Fibroblast of skin of right quadriceps (primary cell): ENCODE data around the gene NECAB2.

Experiments used
- DNase-seq: peaks from one replicate; pipeline ENCODE4 v3.0.0-alpha.2; 2013

The NECAB2 gene

DNA sequence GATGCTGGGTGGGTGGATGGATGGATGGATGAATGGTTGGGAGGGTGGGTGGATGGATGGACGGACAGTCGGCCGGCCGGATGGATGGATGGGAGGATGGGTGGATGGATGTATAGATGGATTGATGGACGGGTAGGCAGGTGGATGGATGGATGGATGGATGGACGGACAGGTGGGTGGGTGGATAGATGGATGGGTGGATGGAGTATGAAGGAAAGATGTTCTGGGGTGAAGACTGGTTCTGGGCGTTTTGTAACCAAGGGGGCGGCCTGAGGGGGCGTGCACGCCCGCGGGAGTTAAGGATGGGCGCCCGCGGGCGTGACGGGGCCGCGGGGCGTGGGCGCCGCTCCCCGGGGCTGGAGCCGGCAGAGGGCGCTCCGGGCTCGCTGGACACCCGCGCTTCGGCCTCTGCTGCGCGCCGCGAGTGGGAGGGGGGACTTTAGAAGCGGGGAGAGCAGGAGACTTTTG is at the start of gene NECAB2:
Gene NECAB2, plus strand, starts transcription at position 407 of the 468 bp plus-strand sequence. CDS start 405 bp downstream, outside the sequence.
- peak; percentile 16 for DNase-seq

DNA sequence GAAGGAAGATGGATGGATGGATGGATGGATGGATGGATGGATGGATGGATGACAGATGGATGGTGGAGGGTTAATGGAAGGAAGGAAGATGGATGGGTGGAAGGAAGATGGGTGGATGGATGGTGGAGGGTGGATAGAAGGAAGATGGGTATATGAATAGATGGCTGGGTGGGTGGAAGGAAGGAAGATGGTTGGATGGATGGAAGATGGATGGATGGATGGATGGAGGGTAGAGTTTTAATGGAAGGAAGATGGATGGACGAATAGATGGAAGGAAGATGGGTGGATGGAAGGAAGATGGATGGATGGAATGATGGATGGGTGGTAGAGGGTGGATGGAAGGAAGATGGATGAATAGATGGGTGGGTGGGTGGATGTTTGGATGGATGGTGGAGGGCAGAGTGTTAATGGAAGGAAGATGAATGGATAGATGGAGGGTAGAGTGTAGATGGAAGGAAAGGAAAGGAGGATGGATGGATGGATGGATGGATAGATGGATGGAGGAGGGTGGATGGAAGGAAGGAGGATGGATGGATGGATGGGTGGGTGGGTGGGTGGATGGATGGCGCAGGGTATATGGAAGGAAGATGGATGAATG is 47.1 kb upstream of the NECAB2 start:
- DNase-seq = no peak

DNA sequence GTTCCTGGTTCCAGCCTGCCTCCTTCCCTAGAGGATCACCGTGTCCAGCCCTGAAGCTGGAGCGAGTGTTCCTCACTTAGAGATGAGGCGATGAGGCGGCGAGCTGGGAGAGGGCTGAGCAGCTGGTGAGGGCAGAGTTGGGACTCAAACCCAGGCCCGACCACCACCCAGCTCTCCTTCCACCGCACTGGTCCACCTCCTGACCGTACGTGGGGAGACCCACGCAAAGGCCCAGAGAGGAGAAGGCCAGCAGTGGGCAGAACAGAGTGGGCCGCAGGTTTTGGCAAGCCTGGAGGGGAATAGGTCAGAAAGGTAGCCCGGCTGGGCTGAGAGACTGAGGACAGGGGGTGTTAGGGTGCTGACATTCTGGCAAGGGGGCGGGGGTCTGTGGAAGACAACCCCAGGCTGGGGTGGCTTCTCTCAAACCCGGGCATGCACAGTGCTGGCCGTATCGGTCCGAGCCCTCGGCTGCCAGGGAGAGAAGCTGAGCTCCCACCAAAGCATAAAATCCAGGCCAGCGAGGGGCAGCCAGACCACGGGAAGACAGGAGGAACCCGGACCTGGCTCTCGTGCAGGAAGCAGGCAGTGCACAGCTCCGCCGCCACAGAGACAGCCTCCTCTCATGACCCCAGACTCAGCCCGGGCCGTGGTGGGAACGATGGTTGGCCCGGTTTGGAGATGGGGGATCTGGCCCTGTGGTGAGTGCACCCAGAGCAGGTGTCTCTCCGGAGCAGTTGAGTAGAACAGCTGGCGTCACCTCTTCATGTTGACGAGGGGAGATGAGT is 44.3 kb upstream of the NECAB2 start:
- DNase-seq = no peak

DNA sequence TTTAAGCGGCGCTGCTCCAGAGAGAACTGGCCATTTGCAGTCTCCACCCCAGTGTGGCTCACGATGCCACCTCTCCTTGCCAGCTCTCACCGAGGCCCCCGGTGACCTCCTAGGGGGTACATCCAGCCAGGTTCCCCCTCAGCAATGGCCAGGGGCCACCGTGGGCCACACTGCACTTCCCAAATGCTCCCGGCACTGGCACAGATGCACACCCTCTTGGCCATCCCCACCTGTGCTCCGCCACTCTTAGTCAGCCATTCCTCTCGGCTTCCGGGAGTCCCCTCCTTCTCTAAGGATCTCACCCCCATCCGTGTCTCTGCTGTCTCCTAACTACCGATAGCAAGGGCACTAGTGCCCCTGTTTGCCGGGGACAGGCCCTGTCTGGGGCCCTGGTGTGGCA is 43.4 kb upstream of the NECAB2 start:
- DNase-seq = no peak

DNA sequence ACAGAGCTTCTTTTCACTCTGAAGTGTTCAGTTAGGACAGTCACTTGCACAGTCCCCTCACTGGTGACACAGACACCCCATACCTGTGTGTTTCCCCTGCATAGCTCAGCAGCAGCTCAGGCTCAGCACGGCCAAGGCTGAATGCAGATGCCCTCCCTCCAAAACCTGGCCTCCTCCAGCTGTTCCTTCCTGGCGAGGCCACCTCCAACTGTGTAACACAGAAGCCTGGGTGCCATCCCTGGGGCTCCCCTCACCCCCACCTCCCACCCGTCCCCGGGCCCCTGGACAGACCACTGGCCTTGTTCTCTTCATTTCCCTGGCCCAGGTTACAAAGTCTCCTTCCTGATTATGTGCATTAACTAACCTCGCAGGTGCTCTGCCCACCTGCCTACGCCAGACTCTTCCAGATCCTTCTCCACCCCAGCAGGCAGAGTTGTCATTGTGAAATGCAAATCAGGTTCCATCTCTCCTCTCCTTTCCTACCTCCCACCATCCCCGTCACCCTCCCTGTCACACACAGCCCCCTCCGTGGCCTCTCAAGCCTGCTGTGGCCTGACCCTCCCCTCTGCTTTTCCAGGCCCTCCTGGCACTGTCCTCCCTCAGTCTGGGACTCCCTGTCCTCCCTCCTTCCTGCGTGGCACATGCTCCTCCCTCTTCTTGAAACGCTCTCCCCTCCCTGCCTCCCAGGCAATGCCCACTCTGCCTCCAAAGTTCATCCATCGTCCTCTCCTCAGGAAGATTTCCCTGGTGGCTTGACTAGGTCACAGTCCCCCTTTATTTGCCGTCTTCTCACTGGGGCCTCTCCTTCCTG is 42.7 kb upstream of the NECAB2 start:
- DNase-seq = no peak

DNA sequence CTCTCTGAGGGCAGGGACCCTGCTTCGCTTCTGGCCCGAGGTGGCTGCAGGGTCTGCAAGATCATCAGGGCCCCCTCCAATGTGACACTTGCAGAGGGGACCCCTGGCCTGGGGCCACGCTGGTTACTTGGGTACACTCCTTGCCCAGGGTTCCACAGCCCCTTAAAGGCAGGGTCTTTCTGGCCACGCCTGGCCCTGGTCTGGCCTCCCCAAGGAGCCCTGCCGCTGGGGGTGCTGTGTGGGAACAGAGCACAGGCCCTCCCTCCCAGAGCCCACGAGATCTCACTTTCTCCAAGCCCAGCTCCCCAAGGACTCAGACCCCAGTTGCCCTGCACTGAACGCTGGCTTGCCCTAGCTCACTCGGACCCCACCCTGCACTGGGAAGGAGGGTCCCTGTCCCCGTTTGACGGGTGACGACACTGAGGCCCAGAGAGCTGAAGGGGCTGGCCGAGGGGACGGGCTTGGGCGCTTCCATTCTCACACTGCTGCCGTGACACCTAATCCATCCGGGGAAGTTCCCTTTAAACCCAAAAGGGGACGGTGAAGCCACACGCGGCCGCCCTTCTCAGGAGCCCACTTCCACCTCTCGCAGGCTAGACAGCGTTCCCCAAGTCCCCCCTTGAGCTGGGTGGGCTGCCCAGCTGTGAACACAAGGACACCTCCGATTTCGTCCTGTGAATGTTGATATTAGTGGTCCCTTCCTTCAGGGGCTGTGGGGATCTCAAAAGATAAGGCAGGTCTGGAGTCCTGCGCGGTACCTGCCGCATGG is 41.9 kb upstream of the NECAB2 start:
- DNase-seq = no peak

DNA sequence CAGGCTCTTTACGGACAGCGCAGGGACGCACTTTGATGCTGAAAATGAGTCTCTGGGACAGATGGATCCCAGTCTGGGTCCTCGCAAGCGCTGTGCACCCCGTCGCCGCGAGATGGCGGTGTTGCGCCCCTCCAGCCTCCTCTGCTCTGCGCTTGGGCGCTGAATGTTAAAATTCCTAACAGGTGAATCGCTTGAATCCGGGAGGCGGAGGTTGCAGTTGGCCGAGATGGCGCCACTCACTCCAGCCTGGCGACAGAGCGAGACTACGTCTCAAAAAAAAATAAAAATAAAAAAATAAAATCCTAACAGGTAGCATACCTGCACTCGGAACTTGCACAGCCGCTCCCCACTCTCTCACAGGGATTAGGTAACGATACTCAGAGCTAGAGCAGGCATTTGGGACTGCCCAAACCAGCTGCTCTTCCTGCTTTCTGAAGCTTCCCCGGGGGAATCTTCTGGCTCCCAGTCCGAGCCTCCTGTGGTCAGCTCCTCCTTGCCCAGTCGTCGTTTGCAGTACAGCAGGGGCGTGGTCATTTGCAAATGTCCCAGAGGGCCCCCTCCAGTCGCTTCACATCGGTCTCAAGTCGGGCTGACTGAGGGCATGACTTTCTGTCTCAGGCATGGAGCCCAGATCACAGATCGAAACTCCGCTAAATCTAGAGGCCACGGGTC is 41.2 kb upstream of the NECAB2 start:
- peak; percentile 70 for DNase-seq

DNA sequence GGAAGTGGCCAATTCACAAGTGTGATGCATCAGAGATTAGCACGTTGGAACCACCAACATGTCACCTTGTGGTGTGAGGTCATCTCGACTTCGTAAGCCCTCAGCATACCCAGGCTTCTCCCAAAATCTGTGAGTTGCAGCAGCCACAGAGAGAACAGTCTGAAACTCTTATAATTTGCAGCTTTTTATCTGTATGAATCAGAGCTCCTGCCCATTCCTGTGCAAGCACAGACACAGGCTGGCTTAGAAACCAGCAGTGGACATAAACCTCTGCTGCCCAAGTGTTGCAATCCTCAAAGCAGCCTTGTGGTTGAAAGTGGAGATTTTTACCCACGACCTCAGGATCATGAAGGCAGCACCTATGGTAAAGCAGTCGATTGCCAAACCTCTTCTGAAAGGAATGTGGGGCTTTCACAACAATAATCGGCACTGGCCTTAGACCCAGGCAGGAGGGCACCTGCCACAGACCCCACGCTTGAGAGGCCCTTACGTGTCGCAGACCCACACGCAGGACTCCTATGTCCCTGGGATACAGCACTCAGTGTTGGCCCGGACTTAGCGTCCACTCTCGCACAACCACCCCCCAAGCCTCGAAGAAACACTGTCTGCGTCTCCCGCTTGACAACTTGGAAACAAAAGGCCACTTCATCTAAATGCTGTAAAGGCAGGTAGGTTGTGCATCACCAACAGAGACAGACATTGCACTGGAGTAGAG is 39.5 kb upstream of the NECAB2 start:
- peak; percentile 50 for DNase-seq

DNA sequence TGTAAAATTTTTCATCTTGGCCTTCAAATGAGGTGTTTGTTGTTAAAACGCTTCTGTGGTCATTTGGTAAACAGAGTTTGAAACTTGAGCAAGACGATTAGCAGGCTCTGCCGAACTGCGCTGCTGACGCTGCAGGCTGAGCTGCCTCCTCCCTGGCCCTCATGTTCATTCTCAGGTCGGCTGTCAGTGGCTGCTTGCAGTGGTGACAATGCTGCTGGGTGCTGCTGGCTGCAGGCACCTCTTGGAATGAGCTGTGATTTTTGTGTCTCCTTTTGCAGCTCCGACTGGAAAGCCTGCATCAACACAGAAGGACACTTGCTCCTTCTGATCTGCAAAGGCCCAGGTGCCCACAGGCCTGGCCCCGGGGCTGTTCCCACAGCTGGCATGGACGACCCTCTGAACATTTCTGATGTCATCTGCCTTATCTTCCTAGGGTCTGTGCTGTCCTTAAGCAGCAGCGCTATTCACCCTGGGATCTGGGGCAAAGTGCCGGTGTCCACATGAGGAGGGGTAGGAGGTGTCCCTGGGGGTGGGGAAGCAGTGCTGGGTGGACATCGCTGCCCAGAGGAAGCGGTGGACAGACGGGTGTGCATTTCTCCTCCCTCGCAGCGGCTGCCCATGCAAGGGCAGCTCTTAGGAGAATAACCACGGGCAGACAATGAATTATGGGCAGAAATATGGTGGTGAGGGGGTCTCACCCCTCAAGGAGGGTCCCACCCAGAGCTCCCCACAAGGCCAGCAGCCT is 38.1 kb upstream of the NECAB2 start:
- no peak for DNase-seq

DNA sequence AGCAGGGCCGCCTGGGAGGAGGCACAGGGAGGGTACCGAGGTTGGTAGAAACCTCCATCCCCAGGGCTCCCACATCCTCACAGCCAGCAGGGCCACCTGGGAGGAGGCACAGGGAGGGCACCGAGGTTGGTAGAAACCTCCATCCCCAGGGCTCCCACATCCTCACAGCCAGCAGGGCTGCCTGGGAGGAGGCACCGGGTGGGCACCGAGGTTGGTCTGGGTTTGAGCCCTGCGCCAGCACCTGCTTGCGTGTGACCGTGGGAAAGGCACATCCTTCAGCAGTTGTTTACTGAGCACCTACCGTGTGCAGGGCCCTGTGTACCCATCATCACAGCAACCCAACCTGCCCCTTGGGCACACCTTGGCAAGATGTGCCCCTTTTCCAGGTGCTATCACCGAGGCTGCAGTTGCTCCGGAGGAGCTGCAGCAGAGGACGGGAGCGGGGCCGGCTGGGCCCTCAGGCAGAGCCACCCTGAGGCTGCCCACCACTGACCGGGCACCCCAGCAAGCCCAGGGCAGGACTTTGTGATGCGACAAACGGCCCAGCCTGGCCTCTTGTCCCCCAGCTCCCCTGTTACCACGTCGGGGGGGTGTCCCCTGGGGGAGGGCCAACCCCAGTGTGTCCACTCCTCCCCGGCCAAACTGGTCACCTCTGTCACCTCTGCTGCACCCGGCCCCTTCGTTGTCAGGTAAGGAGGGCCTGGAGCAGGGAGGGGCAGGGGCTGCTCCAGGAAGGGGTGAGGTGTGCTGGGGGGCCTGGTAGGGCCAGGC is 37.1 kb upstream of the NECAB2 start:
- no peak for DNase-seq

DNA sequence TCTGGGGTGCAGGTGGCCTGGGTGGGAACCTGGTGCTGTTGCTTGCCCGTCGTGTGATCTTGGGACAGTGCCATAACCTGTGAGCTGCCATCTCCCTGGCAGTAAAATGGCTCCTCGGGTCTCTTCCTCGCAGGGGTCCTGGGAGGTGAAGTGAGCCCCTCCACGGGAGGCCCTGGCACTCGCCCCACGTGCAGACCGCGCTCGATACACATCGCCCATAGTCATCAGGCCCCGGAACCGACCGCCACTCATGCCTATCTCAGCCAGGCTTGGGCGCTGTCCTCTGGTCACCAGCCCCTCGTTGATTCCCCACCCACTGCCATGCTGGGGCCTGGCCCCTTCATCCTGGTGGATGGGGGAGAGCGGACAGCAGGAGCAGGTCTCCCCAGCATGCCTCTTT is 36.5 kb upstream of the NECAB2 start:
- no peak for DNase-seq

DNA sequence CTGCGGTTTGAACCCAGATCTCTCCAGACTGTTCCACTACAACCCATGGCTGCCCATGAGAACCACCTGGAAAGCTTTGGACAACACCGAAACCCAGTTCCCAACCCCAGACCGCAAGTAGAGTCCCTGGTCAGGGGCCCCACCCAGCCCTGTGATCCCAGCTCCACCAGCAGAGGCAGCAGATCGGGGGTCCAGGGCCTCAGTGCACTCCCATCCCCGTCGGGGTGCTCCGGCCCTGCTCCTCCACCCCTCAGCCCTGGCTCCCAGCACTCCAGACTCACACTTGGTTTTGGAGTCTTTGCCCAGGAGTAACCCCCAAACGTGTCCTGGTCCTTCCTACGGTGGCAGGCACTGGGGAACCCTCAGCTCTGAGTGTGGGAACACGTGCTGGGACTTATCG is 35.7 kb upstream of the NECAB2 start:
- no peak for DNase-seq

DNA sequence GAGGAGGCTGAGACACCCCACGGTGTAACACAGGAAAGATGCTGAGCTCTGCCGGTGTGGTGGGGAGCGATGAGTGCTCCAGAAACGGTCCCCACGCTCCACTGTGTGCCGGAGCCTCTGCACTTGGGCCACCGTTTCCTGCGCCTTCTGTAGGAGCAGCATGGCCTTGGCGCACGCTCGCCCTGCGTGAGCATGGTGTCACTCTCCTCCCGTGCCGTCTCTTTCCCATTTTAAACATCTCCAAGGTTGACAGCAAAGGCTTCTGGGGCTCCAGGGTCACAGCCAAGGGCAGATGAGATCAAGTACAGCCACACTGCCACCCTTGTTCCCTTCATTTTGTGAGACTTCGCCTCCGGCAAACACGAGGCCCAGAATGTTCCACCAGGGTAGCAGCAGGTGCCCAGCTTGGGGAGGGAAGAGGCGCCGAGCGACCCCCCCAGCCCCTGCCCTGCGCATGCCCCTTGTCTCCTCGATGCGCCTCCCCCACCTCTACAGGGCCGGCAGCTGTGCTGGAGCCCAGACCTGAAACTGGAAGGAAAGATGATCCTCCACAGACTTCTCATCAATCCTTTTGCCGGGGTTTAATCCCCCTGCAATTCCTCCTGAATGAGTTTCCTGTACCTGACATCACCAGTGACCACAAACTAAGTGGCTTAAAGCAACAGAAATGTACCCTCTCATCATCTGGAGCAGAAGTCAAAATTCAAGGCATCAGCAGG is 34.9 kb upstream of the NECAB2 start:
- DNase-seq = peak; percentile 74

DNA sequence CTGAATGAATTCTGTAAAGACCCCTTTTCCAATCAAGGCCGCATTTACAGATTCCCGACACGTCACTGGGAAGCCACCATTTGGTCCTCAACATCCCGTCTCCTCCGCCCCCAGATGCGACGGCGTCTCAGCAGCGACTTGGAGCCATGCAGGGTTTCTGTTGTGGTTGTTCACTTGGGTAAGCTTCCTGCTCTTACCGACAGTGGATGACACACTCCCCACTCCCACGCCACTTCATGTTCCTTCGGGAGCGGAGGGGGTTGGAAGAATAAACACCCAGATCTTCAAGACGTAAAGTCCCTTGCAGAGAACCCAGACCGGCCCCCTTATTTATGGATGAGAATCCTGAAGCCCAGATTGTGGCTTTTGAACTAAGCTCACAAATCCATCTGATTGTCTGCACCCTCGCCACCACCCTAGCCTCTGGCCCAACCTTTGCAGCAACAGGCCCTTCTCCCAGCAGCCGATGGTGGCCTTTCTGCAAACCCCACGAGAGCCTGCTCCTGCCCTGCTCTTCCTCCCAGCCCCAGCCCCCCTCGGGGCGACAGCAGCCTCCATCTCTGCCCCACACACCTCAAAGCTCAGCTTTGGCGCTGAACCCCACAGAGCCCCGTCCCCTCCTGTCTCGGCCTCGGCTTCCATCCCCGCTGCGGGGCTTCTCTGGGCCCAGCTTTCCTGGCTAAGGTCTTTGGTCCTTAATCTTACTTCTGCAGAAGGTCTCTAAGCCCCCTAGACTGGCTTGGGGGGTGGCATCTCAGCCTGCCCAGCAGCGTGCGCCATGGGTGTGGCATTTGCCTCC is 34.0 kb upstream of the NECAB2 start:
- peak; percentile 52 for DNase-seq

DNA sequence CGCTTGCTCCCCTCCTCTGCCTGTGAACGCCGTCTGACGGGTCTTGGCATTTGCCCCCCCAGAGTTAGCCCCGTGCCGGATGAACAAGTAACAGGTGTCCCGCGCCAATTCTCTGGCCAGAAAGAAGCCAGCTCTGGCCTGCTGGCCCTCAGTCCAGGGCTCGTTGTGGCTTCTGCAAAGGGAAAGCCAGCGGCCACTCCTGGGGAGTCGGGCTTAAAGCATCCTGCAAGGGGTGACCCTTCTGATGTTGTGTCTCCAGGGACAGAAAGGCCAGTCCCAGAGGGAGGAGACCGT is 33.4 kb upstream of the NECAB2 start:
- no peak for DNase-seq

DNA sequence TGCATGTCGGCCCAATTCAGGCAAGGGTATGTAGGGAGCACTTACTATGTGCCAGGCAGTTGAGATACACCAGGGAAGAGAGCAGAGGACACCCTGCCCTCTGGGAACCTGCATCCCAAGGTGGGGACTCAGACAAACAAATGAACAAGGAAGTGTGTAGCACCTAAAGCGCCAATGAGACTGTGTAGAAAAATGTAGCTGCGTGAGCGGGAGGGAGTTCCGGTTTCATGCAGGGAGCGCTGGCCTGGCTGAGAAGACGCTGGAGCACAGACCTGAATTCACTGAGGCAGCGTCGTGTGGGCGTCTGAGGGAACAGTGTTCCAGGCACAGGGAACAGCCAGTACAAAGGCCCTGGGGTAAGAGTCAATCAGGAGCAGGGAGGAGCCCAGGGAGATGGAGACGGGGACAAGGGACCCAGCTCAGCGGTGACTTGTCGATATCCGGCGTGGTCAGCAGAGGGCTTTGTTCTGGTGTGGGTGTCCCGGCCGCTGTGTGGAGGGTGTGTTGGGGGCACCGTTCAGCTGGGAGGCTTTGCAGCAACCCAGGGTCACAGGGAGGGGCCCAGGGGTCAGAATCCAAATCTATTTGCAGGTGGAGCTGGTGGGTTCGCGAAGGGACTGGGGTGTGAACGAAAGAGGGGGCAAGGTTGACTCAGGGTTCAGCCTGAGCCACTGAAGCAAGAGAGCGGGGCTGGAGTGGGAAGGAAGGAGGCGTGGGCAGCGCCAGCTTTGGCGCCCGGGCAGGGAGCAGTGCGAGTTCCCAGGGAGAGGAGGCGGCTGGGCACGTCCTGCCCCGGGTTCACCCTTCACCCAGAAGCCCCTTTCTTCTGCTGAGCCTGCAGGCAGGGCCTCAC is 32.8 kb upstream of the NECAB2 start:
- no peak for DNase-seq

DNA sequence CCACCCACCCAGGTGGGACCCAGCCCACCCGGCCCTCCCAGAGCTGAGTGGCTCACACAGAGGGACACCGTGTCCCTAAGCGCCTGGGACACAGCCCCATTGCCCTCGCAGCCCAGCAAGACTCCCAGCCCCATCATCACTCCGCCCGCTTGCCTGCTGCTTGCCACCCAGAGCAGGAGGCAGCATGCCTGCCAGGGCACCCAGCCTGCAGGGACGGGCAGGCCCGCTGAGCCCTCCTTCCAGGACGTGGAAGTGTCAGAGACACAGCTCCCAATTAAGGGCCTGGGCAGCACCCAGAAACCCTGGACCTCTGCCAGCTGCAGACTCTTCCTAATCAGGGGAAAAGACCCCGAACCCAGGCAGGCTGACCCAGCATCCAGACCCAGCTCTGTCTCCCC is 32.2 kb upstream of the NECAB2 start:
- DNase-seq = no peak
